ENCODE data around the gene MPZL1.
"Not testable (repeated sequence)": the region's sequence is repeated elsewhere in the genome, so short reads cannot be mapped to it uniquely, and the experiment has no call there.

MPZL1 gene

GRCh38 chr1:167782946-167783345 is 61.2 kb downstream of the MPZL1 start:
- DNase-seq, result no peak

GRCh38 chr1:167784876-167785550 is 63.2 kb downstream of the MPZL1 start:
- DNase-seq, result no peak

- no peak for DNase-seq
Observed at GRCh38 chr1:167786502-167786901, 64.7 kb downstream of the MPZL1 start.

GRCh38 chr1:167789501-167789900 is 67.7 kb downstream of the MPZL1 start:
- no peak for DNase-seq

- DNase-seq, result no peak
Observed at GRCh38 chr1:167790117-167790516, 68.3 kb downstream of the MPZL1 start.

- no peak for DNase-seq
Observed at GRCh38 chr1:167791281-167792187, 69.8 kb downstream of the MPZL1 start.

- DNase-seq, result no peak
Observed at GRCh38 chr1:167792188-167792565, 70.4 kb downstream of the MPZL1 start.

- no peak for DNase-seq
Observed at GRCh38 chr1:167794043-167794442, 72.3 kb downstream of the MPZL1 start.

- DNase-seq, result no peak
Observed at GRCh38 chr1:167795810-167796740, 74.3 kb downstream of the MPZL1 start.

- DNase-seq, result no peak
Observed at GRCh38 chr1:167797015-167797414, 75.2 kb downstream of the MPZL1 start.

- no peak for DNase-seq
Observed at GRCh38 chr1:167798952-167799351, 77.2 kb downstream of the MPZL1 start.

- no peak for DNase-seq
Observed at GRCh38 chr1:167799747-167800146, 78.0 kb downstream of the MPZL1 start.

GRCh38 chr1:167800251-167800650 is 78.5 kb downstream of the MPZL1 start:
- no peak for DNase-seq

- no peak for DNase-seq
Observed at GRCh38 chr1:167802235-167802634, 80.5 kb downstream of the MPZL1 start.

GRCh38 chr1:167803358-167804207 is 81.8 kb downstream of the MPZL1 start:
- DNase-seq, result peak; percentile 74

- no peak for DNase-seq
Observed at GRCh38 chr1:167805041-167805556, 83.3 kb downstream of the MPZL1 start.

- not testable (repeated sequence) for DNase-seq
Observed at GRCh38 chr1:167806235-167806634, 84.5 kb downstream of the MPZL1 start.

- not testable (repeated sequence) for DNase-seq
Observed at GRCh38 chr1:167806676-167807075, 84.9 kb downstream of the MPZL1 start.

- DNase-seq, result no peak
Observed at GRCh38 chr1:167808104-167808503, 86.3 kb downstream of the MPZL1 start.

- DNase-seq, result no peak
Observed at GRCh38 chr1:167808690-167809089, 86.9 kb downstream of the MPZL1 start.

GRCh38 chr1:167812972-167813371 is 91.2 kb downstream of the MPZL1 start:
- DNase-seq, result no peak

GRCh38 chr1:167815650-167816049 is 93.9 kb downstream of the MPZL1 start:
- DNase-seq, result no peak
